Sigmoid colon (tissue), 7 donors: ENCODE measurements around the gene FOSL2. TPM values are rescaled to one million over a fixed set of nuclear protein-coding genes. Genes with fewer than 3 reads are reported as not detected.

Experiments
- DNase-seq: peaks from one replicate; pipeline ENCODE4 v3.0.0-alpha.2; 2019
- H3K27ac ChIP-seq, 4 donors: fragments of 200-600 bp; sonication (generic); one replicate each; pipeline ENCODE4 v1.5.1; 2016 to 2019; ENCODE audit warnings: mild to moderate bottlenecking in 1 of 4
- H3K27me3 ChIP-seq, 3 donors: fragments of 200-600 bp; sonication (generic); one replicate each; pipeline ENCODE4 v1.5.1; 2019; ENCODE audit warnings: mild to moderate bottlenecking in 1 of 3
- H3K36me3 ChIP-seq, 4 donors: fragments of 200-600 bp; sonication (generic); one replicate each; pipeline ENCODE4 v1.5.1; 2016 to 2019
- H3K4me1 ChIP-seq, 4 donors: fragments of 200-600 bp; sonication (generic); one replicate each; pipeline ENCODE4 v1.5.1; 2017 to 2019
- H3K4me3 ChIP-seq, 4 donors: fragments of 200-600 bp; sonication (generic); one replicate each; pipeline ENCODE4 v1.5.1; 2017 to 2019; ENCODE audit warnings: mild to moderate bottlenecking in 2 of 4, moderate library complexity in 1 of 4
- H3K9me3 ChIP-seq, 4 donors: fragments of 200-600 bp in 3 of 4; sonication (generic) in 3 of 4; one replicate each; pipeline versions ENCODE4 v1.5.1 to v1.6.1; 2013 to 2019
- CTCF ChIP-seq, 4 experiments: fragments of 450-650 bp in 3 of 4; fragments of 200-600 bp in 1 of 4; IDR thresholded peaks; one replicate each; pipeline ENCODE4 v1.5.1; 2016 to 2019; ENCODE audit warnings: antibody characterized with exemption in 4 of 4, mild to moderate bottlenecking in 3 of 4, moderate library complexity in 2 of 4
- EP300 ChIP-seq, 4 donors: sonication (generic); formaldehyde crosslinking; IDR thresholded peaks; one replicate each; pipeline ENCODE4 v1.6.1; 2017; ENCODE audit warnings: antibody characterized with exemption in 4 of 4
- POLR2A ChIP-seq, 2 donors: fragments of 450-650 bp; IDR thresholded peaks; one replicate each; pipeline ENCODE4 v1.6.1; 2016; ENCODE audit warnings: antibody characterized with exemption in 2 of 2, mild to moderate bottlenecking in 2 of 2, moderate library complexity in 2 of 2
- POLR2AphosphoS5 ChIP-seq, 4 donors: sonication (generic); formaldehyde crosslinking; IDR thresholded peaks; one replicate each; pipeline ENCODE4 v1.6.1; 2017; ENCODE audit warnings: antibody characterized with exemption in 4 of 4
- WGBS, 2 donors: extraction: QIAGEN DNeasy Blood & Tissue Kit; methylation state at CpG; one replicate each; pipeline ENCODE4 v1.1.7; 2013; 5-methylcytosine and 5-hydroxymethylcytosine counted together
- intact Hi-C: fragments of 100-400 bp; cut with DNase I; formaldehyde crosslinking; loops from one replicate; pipeline ENCODE4 v1.15.1; 2023
- polyA plus RNA-seq, 3 donors: library from polyadenylated mRNA; stranded (reverse); fragments of 200-250 nt; gene quantifications; one replicate each; pipeline ENCODE4 v1.2.3, GENCODE V29; 2013
- total RNA-seq, 4 donors: library from RNA; depleted of rRNA; stranded (reverse); fragments of >200 nt; gene quantifications; one replicate each; pipeline ENCODE4 v1.1.0, GENCODE V29; 2016
- donor health status: healthy with polysubstance abuse.
- donor health status: Bipolar disorder and iron deficiency.
- donor health status: healthy.

Gene FOSL2
- total and polyA plus RNA-seq, 7 donors, result 30.0 to 208 (median 65.8) TPM

GRCh38 chr2:28413152-28413898 is 20.7 kb downstream of the FOSL2 start:
- Histone ChIP-seq H3K27ac (peak overlapping the region in 3 of 4 donors; percentile 61 to 67 (median 62)), H3K4me3 (no peak overlapping the region), H3K36me3 (peaks cover 59 to 97% (median 65%) of the 10 kb centered on the region in 4 donors), H3K4me1 (peaks cover 0 to 52% (median 38%) of the 10 kb centered on the region in 4 donors), H3K9me3 (no peaks in the 10 kb centered on the region), H3K27me3 (no peaks in the 10 kb centered on the region)
- intact Hi-C loops, result no loop called here
- DNase-seq, result peak; percentile 73
- TF ChIP-seq EP300 (IDR thresholded peaks at IDR 0.05) (no peak), POLR2A (IDR thresholded peaks at IDR 0.05) (peak in 1 of 2 donors; percentile 14), POLR2AphosphoS5 (IDR thresholded peaks at IDR 0.05) (peak in 3 of 4 donors; percentile 66 to 69 (median 67)), CTCF (IDR thresholded peaks at IDR 0.05) (peak in 2 of 4 experiments; percentile 15 to 20)
- WGBS, 2 donors, result 22 to 61% methylated on average over 20 of the region's 20 CpGs

GRCh38 chr2:28413899-28414295 is 21.2 kb downstream of the FOSL2 start:
- H3K27me3 ChIP-seq, result no peaks in the 10 kb centered on the region
- WGBS, 2 donors, result 68 to 76% methylated on average over 7 of the region's 7 CpGs
- no peak for TF ChIP-seq CTCF (IDR thresholded peaks at IDR 0.05)
- TF ChIP-seq POLR2A (IDR thresholded peaks at IDR 0.05), result no peak
- no peak for TF ChIP-seq POLR2AphosphoS5 (IDR thresholded peaks at IDR 0.05)
- TF ChIP-seq EP300 (IDR thresholded peaks at IDR 0.05), result no peak
- H3K36me3 ChIP-seq, result peaks cover 53 to 94% (median 59%) of the 10 kb centered on the region in 4 donors
- DNase-seq, result no peak
- H3K4me1 ChIP-seq, result peaks cover 0 to 47% (median 38%) of the 10 kb centered on the region in 4 donors
- intact Hi-C loops, result no loop called here
- H3K4me3 ChIP-seq, result no peak overlapping the region
- H3K9me3 ChIP-seq, result no peaks in the 10 kb centered on the region
- peak overlapping the region in 3 of 4 donors; percentile 61 to 67 (median 62) for H3K27ac ChIP-seq

- TF ChIP-seq POLR2A (IDR thresholded peaks at IDR 0.05) (no peak), EP300 (IDR thresholded peaks at IDR 0.05) (no peak), POLR2AphosphoS5 (IDR thresholded peaks at IDR 0.05) (no peak), CTCF (IDR thresholded peaks at IDR 0.05) (no peak)
- no peak for DNase-seq
- Histone ChIP-seq H3K36me3 (peaks cover 47 to 87% (median 52%) of the 10 kb centered on the region in 4 donors), H3K27ac (peak overlapping the region in 3 of 4 donors; percentile 25 to 67 (median 61)), H3K4me1 (peaks cover 0 to 42% (median 38%) of the 10 kb centered on the region in 4 donors), H3K4me3 (no peak overlapping the region), H3K9me3 (no peaks in the 10 kb centered on the region), H3K27me3 (no peaks in the 10 kb centered on the region)
- intact Hi-C loops, result no loop called here
- WGBS, 2 donors, result 37 to 53% methylated on average over 5 of the region's 5 CpGs
Measured at GRCh38 chr2:28414583-28414982, 21.9 kb downstream of the FOSL2 start.

GRCh38 chr2:28415010-28415409 is 22.4 kb downstream of the FOSL2 start:
- peak in 2 of 4 donors; percentile 29 to 47 for TF ChIP-seq POLR2AphosphoS5 (IDR thresholded peaks at IDR 0.05)
- TF ChIP-seq EP300 (IDR thresholded peaks at IDR 0.05), result no peak
- H3K36me3 ChIP-seq, result peaks cover 43 to 82% (median 48%) of the 10 kb centered on the region in 4 donors
- H3K9me3 ChIP-seq, result no peaks in the 10 kb centered on the region
- 83 to 84% methylated on average over 13 of the region's 13 CpGs for WGBS, 2 donors
- H3K4me3 ChIP-seq, result no peak overlapping the region
- H3K4me1 ChIP-seq, result peaks cover 0 to 42% (median 38%) of the 10 kb centered on the region in 4 donors
- DNase-seq, result peak; percentile 75
- H3K27ac ChIP-seq, result peak overlapping the region in 3 of 4 donors; percentile 25 to 67 (median 61)
- H3K27me3 ChIP-seq, result no peaks in the 10 kb centered on the region
- intact Hi-C loops, result no loop called here

GRCh38 chr2:28415715-28416114 is 23.1 kb downstream of the FOSL2 start:
- no peak for DNase-seq
- H3K4me1 ChIP-seq, result peaks cover 0 to 42% (median 38%) of the 10 kb centered on the region in 4 donors
- H3K4me3 ChIP-seq, result no peak overlapping the region
- peak overlapping the region in 2 of 4 donors; percentile 61 to 67 for H3K27ac ChIP-seq
- H3K36me3 ChIP-seq, result peaks cover 39 to 75% (median 42%) of the 10 kb centered on the region in 4 donors
- no peaks in the 10 kb centered on the region for H3K27me3 ChIP-seq
- no peaks in the 10 kb centered on the region for H3K9me3 ChIP-seq
- WGBS, 2 donors, result 83 to 93% methylated on average over 3 of the region's 3 CpGs
- no peak for TF ChIP-seq POLR2A (IDR thresholded peaks at IDR 0.05)
- no peak for TF ChIP-seq POLR2AphosphoS5 (IDR thresholded peaks at IDR 0.05)
- no peak for TF ChIP-seq CTCF (IDR thresholded peaks at IDR 0.05)
- no peak for TF ChIP-seq EP300 (IDR thresholded peaks at IDR 0.05)
- intact Hi-C loops, result no loop called here
